Measurements from ENCODE around the gene IFNL4.

- TF ChIP-seq, protein P1, sequence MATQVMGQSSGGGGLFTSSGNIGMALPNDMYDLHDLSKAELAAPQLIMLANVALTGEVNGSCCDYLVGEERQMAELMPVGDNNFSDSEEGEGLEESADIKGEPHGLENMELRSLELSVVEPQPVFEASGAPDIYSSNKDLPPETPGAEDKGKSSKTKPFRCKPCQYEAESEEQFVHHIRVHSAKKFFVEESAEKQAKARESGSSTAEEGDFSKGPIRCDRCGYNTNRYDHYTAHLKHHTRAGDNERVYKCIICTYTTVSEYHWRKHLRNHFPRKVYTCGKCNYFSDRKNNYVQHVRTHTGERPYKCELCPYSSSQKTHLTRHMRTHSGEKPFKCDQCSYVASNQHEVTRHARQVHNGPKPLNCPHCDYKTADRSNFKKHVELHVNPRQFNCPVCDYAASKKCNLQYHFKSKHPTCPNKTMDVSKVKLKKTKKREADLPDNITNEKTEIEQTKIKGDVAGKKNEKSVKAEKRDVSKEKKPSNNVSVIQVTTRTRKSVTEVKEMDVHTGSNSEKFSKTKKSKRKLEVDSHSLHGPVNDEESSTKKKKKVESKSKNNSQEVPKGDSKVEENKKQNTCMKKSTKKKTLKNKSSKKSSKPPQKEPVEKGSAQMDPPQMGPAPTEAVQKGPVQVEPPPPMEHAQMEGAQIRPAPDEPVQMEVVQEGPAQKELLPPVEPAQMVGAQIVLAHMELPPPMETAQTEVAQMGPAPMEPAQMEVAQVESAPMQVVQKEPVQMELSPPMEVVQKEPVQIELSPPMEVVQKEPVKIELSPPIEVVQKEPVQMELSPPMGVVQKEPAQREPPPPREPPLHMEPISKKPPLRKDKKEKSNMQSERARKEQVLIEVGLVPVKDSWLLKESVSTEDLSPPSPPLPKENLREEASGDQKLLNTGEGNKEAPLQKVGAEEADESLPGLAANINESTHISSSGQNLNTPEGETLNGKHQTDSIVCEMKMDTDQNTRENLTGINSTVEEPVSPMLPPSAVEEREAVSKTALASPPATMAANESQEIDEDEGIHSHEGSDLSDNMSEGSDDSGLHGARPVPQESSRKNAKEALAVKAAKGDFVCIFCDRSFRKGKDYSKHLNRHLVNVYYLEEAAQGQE (IDR thresholded peaks at IDR 0.05): no peak
- no peak for TF ChIP-seq CTCF (IDR thresholded peaks at IDR 0.05; ENCODE audit: low read depth, low read length, missing input control)
Measured at GRCh38 chr19:39297931-39298634, 49.4 kb upstream of the IFNL4 start.

Measured in liver (tissue), 2 donors.